Skeletal muscle tissue (tissue), 4 donors: ENCODE data around the gene TNRC6C. TPM values are rescaled to one million over a fixed set of nuclear protein-coding genes. Genes with fewer than 3 reads are reported as not detected.

Experiments
- H3K27ac ChIP-seq: one replicate; pipeline ENCODE4 v1.7.0; 2013; ENCODE audit warnings: mild to moderate bottlenecking, low read depth, low read length, inconsistent platforms
- H3K27me3 ChIP-seq, 3 donors: one replicate each; pipeline ENCODE4 v1.7.0; 2013; ENCODE audit warnings: low read length in 3 of 3; ENCODE audit not compliant: control insufficient read depth in 3 of 3, insufficient read depth in 3 of 3
- H3K36me3 ChIP-seq, 3 donors: one replicate each; pipeline ENCODE4 v1.7.0; 2013; ENCODE audit warnings: low read length in 3 of 3; ENCODE audit not compliant: control insufficient read depth in 3 of 3, insufficient read depth in 3 of 3
- H3K4me1 ChIP-seq, 3 donors: one replicate each; pipeline ENCODE4 v1.7.0; 2013; ENCODE audit warnings: low read length in 3 of 3, mild to moderate bottlenecking in 3 of 3; ENCODE audit not compliant: control insufficient read depth in 3 of 3, insufficient read depth in 3 of 3
- H3K4me3 ChIP-seq, 3 donors: one replicate each; pipeline ENCODE4 v1.7.0; 2013; ENCODE audit warnings: low read length in 3 of 3
- H3K9ac ChIP-seq, 3 donors: one replicate each; pipeline ENCODE4 v1.7.0; 2013; ENCODE audit warnings: low read length in 3 of 3, mild to moderate bottlenecking in 3 of 3, moderate library complexity in 2 of 3, low read depth in 1 of 3
- H3K9me3 ChIP-seq, 3 donors: one replicate each; pipeline ENCODE4 v1.7.0; 2013; ENCODE audit warnings: low read length in 3 of 3; ENCODE audit not compliant: control insufficient read depth in 3 of 3
- total RNA-seq: library from RNA; depleted of rRNA; stranded (reverse); fragments of >200 nt; gene quantifications from one replicate; pipeline ENCODE4 v1.2.3, GENCODE V29; 2014
- donor health status: Osteomylitis.

Gene TNRC6C
- total RNA-seq, 1 donor from 2014 or later: 12.5 TPM

GRCh38 chr17:78131172-78132083 is 172.9 kb downstream of the TNRC6C start:
- H3K27me3 ChIP-seq: peaks cover 24 to 45% (median 32%) of the 10 kb centered on the region in 3 donors
- H3K4me3 ChIP-seq: peak overlapping the region in 1 of 3 donors; percentile 13
- no peaks in the 10 kb centered on the region for H3K36me3 ChIP-seq
- H3K9ac ChIP-seq: no peak overlapping the region
- no peak overlapping the region for H3K27ac ChIP-seq
- H3K4me1 ChIP-seq: peaks cover 23 to 41% (median 28%) of the 10 kb centered on the region in 3 donors
- no peaks in the 10 kb centered on the region for H3K9me3 ChIP-seq

- peaks cover 24 to 43% (median 30%) of the 10 kb centered on the region in 3 donors for H3K27me3 ChIP-seq
Observed at GRCh38 chr17:78132084-78132676, 173.7 kb downstream of the TNRC6C start.

GRCh38 chr17:78132767-78133178 is 174.3 kb downstream of the TNRC6C start:
- H3K27ac ChIP-seq: no peak overlapping the region
- H3K9ac ChIP-seq: no peak overlapping the region
- peaks cover 15 to 30% (median 16%) of the 10 kb centered on the region in 3 donors for H3K4me1 ChIP-seq
- H3K36me3 ChIP-seq: no peaks in the 10 kb centered on the region
- H3K9me3 ChIP-seq: no peaks in the 10 kb centered on the region
- peaks cover 24 to 38% (median 24%) of the 10 kb centered on the region in 3 donors for H3K27me3 ChIP-seq
- H3K4me3 ChIP-seq: no peak overlapping the region

More at GRCh38 chr17:78132084-78132676, 173.7 kb downstream of the TNRC6C start:
- Histone ChIP-seq H3K36me3 (no peaks in the 10 kb centered on the region), H3K27ac (no peak overlapping the region), H3K4me3 (no peak overlapping the region), H3K4me1 (peaks cover 21 to 36% (median 22%) of the 10 kb centered on the region in 3 donors), H3K9me3 (no peaks in the 10 kb centered on the region), H3K9ac (no peak overlapping the region)

- H3K27me3 ChIP-seq: peaks cover 24 to 35% (median 24%) of the 10 kb centered on the region in 3 donors
- H3K9me3 ChIP-seq: no peaks in the 10 kb centered on the region
- peaks cover 13 to 27% (median 14%) of the 10 kb centered on the region in 3 donors for H3K4me1 ChIP-seq
- H3K9ac ChIP-seq: no peak overlapping the region
- peak overlapping the region in 1 of 3 donors; percentile 13 for H3K4me3 ChIP-seq
- no peaks in the 10 kb centered on the region for H3K36me3 ChIP-seq
- no peak overlapping the region for H3K27ac ChIP-seq
Observed at GRCh38 chr17:78133179-78133951, 174.9 kb downstream of the TNRC6C start.

GRCh38 chr17:78133971-78134898 is 175.7 kb downstream of the TNRC6C start:
- Histone ChIP-seq H3K27me3 (peaks cover 21 to 32% (median 24%) of the 10 kb centered on the region in 3 donors), H3K27ac (no peak overlapping the region), H3K36me3 (no peaks in the 10 kb centered on the region), H3K4me1 (peaks cover 6 to 29% (median 12%) of the 10 kb centered on the region in 3 donors), H3K9ac (no peak overlapping the region), H3K9me3 (no peaks in the 10 kb centered on the region), H3K4me3 (peak overlapping the region in 1 of 3 donors; percentile 13)

- Histone ChIP-seq H3K36me3 (no peaks in the 10 kb centered on the region), H3K4me1 (peaks cover 0 to 23% (median 8%) of the 10 kb centered on the region in 3 donors), H3K9me3 (no peaks in the 10 kb centered on the region), H3K27ac (no peak overlapping the region), H3K9ac (no peak overlapping the region), H3K4me3 (no peak overlapping the region), H3K27me3 (peaks cover 21 to 26% (median 24%) of the 10 kb centered on the region in 3 donors)
Observed at GRCh38 chr17:78134899-78135385, 176.4 kb downstream of the TNRC6C start.

- Histone ChIP-seq H3K9ac (no peak overlapping the region), H3K4me1 (peaks cover 0 to 25% (median 12%) of the 10 kb centered on the region in 3 donors), H3K27me3 (peaks cover 15 to 18% (median 16%) of the 10 kb centered on the region in 3 donors), H3K4me3 (no peak overlapping the region), H3K36me3 (no peaks in the 10 kb centered on the region), H3K27ac (no peak overlapping the region), H3K9me3 (no peaks in the 10 kb centered on the region)
Observed at GRCh38 chr17:78135858-78136500, 177.5 kb downstream of the TNRC6C start.

- no peaks in the 10 kb centered on the region for H3K9me3 ChIP-seq
- no peaks in the 10 kb centered on the region for H3K36me3 ChIP-seq
- H3K4me1 ChIP-seq: peaks cover 5 to 25% (median 12%) of the 10 kb centered on the region in 3 donors
- no peak overlapping the region for H3K9ac ChIP-seq
- no peak overlapping the region for H3K4me3 ChIP-seq
- peaks cover 9 to 14% (median 10%) of the 10 kb centered on the region in 3 donors for H3K27me3 ChIP-seq
- no peak overlapping the region for H3K27ac ChIP-seq
Observed at GRCh38 chr17:78137392-78138203, 179.1 kb downstream of the TNRC6C start.
